ENCODE data around the gene ZNF503.

ZNF503 gene

DNA sequence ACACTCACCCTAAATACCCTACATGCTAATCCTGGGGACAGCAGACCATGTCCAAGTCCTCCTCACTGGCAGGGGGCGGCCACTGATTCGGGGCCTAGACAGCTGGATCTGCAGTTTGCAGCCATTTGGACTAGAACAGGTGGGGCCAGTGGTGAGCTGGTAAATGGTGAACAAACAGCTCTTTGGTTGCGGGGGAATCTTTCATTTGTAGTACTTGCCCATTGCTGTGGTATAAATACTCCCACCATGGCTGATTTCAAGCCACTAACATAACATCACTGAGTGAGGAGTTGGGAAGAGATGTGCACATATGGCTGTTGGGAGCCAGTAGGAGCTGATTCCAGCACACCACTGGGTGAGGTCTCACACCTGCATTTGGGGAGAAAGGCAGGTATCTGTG is 13.5 kb downstream of the ZNF503 start:
- no peak overlapping the region for H3K9ac ChIP-seq (ENCODE audit: low read depth, low read length, poor library complexity, severe bottlenecking)
- H3K4me3 ChIP-seq (ENCODE audit: low read length, poor library complexity, severe bottlenecking): no peak overlapping the region
- H4K20me1 ChIP-seq (ENCODE audit: insufficient read depth, low read length, poor library complexity, severe bottlenecking): no peaks in the 10 kb centered on the region
- no peaks in the 10 kb centered on the region for H3K27me3 ChIP-seq (ENCODE audit: insufficient read depth, low read length, poor library complexity, severe bottlenecking)
- no peak overlapping the region for H2AFZ ChIP-seq (ENCODE audit: low read length)
- TF ChIP-seq, protein P1, sequence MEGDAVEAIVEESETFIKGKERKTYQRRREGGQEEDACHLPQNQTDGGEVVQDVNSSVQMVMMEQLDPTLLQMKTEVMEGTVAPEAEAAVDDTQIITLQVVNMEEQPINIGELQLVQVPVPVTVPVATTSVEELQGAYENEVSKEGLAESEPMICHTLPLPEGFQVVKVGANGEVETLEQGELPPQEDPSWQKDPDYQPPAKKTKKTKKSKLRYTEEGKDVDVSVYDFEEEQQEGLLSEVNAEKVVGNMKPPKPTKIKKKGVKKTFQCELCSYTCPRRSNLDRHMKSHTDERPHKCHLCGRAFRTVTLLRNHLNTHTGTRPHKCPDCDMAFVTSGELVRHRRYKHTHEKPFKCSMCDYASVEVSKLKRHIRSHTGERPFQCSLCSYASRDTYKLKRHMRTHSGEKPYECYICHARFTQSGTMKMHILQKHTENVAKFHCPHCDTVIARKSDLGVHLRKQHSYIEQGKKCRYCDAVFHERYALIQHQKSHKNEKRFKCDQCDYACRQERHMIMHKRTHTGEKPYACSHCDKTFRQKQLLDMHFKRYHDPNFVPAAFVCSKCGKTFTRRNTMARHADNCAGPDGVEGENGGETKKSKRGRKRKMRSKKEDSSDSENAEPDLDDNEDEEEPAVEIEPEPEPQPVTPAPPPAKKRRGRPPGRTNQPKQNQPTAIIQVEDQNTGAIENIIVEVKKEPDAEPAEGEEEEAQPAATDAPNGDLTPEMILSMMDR (conservative IDR thresholded peaks at IDR 0.05; ENCODE audit: low read length): no peak
- TF ChIP-seq EZH2phosphoT487 (IDR thresholded peaks at IDR 0.05; ENCODE audit: borderline replicate concordance): no peak
- no peaks in the 10 kb centered on the region for H3K9me2 ChIP-seq (replicated peaks; ENCODE audit: low read depth, low read length)
- no peaks in the 10 kb centered on the region for H3K79me2 ChIP-seq (ENCODE audit: insufficient read depth, low read length)
- H3K9me3 ChIP-seq (ENCODE audit: insufficient read depth, low read depth, low read length): no peaks in the 10 kb centered on the region
- H3F3A ChIP-seq (ENCODE audit: low read depth): no peaks in the 10 kb centered on the region
- H3K4me2 ChIP-seq (ENCODE audit: low read depth, low read length, poor library complexity, severe bottlenecking): no peak overlapping the region
- no peaks in the 10 kb centered on the region for H3K4me1 ChIP-seq (ENCODE audit: insufficient read depth, low read length, poor library complexity, severe bottlenecking)
- no peaks in the 10 kb centered on the region for H3K36me3 ChIP-seq (ENCODE audit: insufficient read depth, low read length)

DNA sequence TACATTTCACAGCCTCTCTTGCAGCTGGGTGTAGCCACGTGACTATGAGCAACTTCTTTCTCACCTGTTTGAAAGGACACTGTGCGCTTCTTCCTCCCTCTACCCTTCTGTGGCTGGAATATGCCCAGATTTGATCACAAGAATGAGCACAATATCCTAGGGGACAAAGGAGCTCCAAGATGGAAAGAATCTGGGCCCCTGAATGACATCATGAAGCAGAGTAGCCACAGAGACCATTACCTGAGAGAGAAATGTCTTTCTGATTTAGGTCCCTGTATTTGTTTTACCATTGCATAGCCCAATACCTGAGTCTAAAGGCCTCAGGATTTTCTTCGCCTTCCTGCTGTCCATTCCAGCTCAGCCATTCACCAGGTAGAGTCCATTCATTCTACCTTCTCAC is 15.4 kb downstream of the ZNF503 start:
- H3K9me3 ChIP-seq (ENCODE audit: insufficient read depth, low read depth, low read length): no peaks in the 10 kb centered on the region
- TF ChIP-seq EZH2phosphoT487 (IDR thresholded peaks at IDR 0.05; ENCODE audit: borderline replicate concordance): no peak
- TF ChIP-seq, protein P1 (conservative IDR thresholded peaks at IDR 0.05; ENCODE audit: low read length): no peak
- H3K79me2 ChIP-seq (ENCODE audit: insufficient read depth, low read length): no peaks in the 10 kb centered on the region
- no peaks in the 10 kb centered on the region for H3K4me1 ChIP-seq (ENCODE audit: insufficient read depth, low read length, poor library complexity, severe bottlenecking)
- H3K9ac ChIP-seq (ENCODE audit: low read depth, low read length, poor library complexity, severe bottlenecking): no peak overlapping the region
- H3K4me3 ChIP-seq (ENCODE audit: low read length, poor library complexity, severe bottlenecking): no peak overlapping the region
- no peak overlapping the region for H2AFZ ChIP-seq (ENCODE audit: low read length)
- H3K27me3 ChIP-seq (ENCODE audit: insufficient read depth, low read length, poor library complexity, severe bottlenecking): no peaks in the 10 kb centered on the region
- no peak overlapping the region for H3K4me2 ChIP-seq (ENCODE audit: low read depth, low read length, poor library complexity, severe bottlenecking)
- no peaks in the 10 kb centered on the region for H3F3A ChIP-seq (ENCODE audit: low read depth)
- no peaks in the 10 kb centered on the region for H4K20me1 ChIP-seq (ENCODE audit: insufficient read depth, low read length, poor library complexity, severe bottlenecking)
- no peaks in the 10 kb centered on the region for H3K36me3 ChIP-seq (ENCODE audit: insufficient read depth, low read length)
- H3K9me2 ChIP-seq (replicated peaks; ENCODE audit: low read depth, low read length): no peaks in the 10 kb centered on the region

DNA sequence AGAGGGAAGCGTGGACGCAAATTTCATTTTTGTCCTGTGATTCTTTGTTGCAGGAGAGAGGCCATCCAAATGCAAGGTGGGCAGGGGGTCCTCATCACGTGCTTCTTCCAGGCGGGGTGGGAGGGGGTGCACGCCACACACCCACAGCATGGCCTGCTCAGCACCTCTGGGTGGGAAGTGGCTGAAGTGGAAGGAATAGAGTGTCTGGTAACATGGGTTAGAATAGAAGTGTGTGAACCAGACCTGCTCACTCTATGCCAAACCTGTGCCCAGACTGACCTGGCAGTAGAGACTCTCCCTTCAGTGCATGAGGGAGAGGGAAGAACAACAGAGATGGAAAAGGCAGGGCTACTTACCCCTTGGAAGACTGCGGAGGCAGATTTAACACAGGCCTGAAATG is 21.7 kb downstream of the ZNF503 start:
- H3K4me1 ChIP-seq (ENCODE audit: insufficient read depth, low read length, poor library complexity, severe bottlenecking): no peaks in the 10 kb centered on the region
- H3K36me3 ChIP-seq (ENCODE audit: insufficient read depth, low read length): no peaks in the 10 kb centered on the region
- no peak overlapping the region for H3K9ac ChIP-seq (ENCODE audit: low read depth, low read length, poor library complexity, severe bottlenecking)
- no peak overlapping the region for H3K4me2 ChIP-seq (ENCODE audit: low read depth, low read length, poor library complexity, severe bottlenecking)
- no peaks in the 10 kb centered on the region for H3K9me2 ChIP-seq (replicated peaks; ENCODE audit: low read depth, low read length)
- no peaks in the 10 kb centered on the region for H3F3A ChIP-seq (ENCODE audit: low read depth)
- no peaks in the 10 kb centered on the region for H3K27me3 ChIP-seq (ENCODE audit: insufficient read depth, low read length, poor library complexity, severe bottlenecking)
- no peaks in the 10 kb centered on the region for H4K20me1 ChIP-seq (ENCODE audit: insufficient read depth, low read length, poor library complexity, severe bottlenecking)
- H3K9me3 ChIP-seq (ENCODE audit: insufficient read depth, low read depth, low read length): no peaks in the 10 kb centered on the region
- H2AFZ ChIP-seq (ENCODE audit: low read length): no peak overlapping the region
- no peaks in the 10 kb centered on the region for H3K79me2 ChIP-seq (ENCODE audit: insufficient read depth, low read length)
- TF ChIP-seq EZH2phosphoT487 (IDR thresholded peaks at IDR 0.05; ENCODE audit: borderline replicate concordance): no peak
- TF ChIP-seq, protein P1 (conservative IDR thresholded peaks at IDR 0.05; ENCODE audit: low read length): no peak
- H3K4me3 ChIP-seq (ENCODE audit: low read length, poor library complexity, severe bottlenecking): no peak overlapping the region
